ENCODE measurements around the gene MED13L.

The MED13L gene

GRCh38 chr12:116174006-116174405 is 103.5 kb downstream of the MED13L start:
- no peak for DNase-seq

GRCh38 chr12:116172224-116172849 is 105.2 kb downstream of the MED13L start:
- peak in 3 of 4 experiments; percentile 2 to 9 (median 5) for DNase-seq

GRCh38 chr12:116171549-116171948 is 105.9 kb downstream of the MED13L start:
- no peak for DNase-seq

- DNase-seq, result no peak
These were observed 108.4 kb downstream of the MED13L start for GRCh38 chr12:116169071-116169470.

DNA sequence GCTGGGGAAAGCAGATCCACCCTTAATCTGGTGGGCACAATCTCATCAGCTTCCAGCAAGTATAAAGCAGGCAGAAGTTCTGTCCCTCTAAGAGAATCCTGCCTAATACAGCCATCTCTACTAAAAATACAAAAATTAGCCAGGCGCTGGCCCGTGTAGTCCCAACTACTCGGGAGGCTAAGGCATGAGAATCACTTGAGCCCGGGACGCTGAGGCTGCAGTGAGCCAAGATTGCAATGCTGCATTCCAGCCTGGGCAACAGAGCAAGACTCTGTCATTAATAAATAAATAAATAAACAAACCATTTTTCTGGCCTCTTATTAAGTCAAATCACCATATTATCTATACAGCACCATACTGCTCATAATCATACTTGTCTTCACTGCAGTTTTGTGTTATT is 111.2 kb downstream of the MED13L start:
- no peak for DNase-seq

GRCh38 chr12:116165036-116165425 is 112.5 kb downstream of the MED13L start:
- no peak for DNase-seq

DNA sequence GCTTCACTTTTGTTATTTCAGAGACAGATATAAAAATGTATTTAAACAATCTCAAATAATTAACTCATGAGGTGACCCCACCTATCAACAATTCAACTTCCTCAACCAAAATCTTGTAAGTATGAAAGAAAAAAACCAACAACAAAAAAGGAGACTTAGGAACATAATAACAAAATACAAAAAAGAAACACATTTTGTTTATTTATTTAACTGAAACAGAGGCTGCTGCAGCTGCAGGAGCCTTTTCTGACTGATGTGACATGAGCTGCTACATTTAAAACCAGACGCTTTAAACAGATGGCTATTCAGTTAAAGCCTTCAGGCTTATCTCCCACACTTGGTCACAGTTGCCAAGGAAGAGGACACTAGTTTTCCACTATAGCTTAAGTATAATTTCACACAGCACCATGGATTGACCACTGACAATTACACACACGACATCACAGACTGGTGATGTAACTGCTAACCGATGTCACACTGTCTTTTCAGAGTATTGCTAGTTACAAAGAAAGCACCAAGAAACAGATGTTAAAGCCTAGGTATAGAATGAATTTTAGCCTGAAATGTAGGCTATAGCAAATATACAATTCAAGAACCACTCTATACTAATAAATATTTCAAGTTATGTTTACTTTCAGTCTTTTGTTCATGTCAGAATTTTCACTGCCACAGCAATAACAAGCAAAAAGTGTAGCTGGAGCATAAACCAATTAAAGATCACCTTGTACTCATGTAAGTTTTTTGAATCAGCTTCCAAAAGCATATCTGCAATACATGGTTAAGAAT is 113.0 kb downstream of the MED13L start:
- no peak for DNase-seq

- no peak for DNase-seq
These were observed 115.4 kb downstream of the MED13L start for GRCh38 chr12:116162071-116162470.

DNA sequence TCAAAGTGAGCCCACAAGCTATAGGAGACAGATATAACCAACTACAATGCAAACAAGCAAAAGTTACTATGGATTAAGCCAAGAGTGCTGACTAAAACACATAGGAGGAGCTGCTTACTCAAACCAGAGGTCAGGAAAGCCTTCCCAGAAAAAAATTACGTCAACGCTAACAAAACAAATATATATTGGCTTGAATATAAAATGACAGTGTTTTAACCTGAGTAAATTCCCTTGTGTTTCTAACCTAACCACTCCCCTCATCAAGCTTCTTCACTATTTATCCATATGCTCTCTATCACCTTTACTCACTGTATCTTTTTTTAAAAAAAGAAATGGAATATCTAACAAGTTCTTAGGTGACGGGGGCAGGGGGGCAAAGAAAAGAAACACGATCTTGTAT is 115.9 kb downstream of the MED13L start:
- no peak for DNase-seq

DNA sequence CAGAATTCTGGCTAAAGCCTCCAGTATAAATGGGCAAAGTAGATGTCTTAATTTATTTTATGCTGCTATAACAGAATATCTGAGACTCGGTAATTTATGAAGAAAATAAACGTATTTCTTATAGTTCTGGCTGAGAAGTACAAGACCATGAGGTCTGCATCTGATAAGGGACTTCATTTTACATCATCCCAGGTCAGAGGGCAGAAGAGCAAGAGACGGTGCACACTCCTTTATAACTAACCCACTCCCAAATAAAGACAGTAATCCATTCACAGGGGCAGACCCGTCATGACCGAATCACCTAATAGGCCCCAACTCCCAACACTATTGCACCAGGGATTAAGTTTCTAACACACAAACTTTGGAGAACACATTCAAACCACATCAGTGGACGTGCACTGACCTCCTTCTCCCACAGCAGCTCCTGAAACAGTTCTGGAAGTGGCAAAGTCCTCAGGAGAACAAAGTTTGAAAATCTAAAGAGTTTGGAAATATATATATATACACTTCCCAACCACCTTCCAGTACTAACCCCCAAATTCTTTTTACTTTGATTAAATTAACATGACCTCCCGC is 116.5 kb downstream of the MED13L start:
- DNase-seq, result no peak

DNA sequence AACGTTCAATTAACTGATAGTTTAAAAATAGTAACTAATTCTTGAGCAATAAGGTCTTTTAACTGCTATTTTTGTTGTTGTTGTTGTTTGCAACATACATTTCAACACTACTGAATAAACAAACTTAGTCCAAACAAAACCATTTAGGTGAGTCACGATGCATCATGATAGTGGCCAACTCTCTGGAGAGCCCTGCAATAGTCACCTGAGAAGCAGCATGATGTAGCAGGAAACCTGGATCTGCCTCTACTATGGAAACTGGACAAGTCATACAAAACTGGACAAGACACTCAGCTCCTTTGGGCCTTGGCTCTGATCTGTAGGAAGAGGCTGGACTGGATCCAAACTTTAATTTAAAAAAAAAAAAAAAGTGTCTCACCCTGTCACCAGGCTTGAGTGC is 117.3 kb downstream of the MED13L start:
- DNase-seq, result no peak

GRCh38 chr12:116159593-116160200 is 117.8 kb downstream of the MED13L start:
- DNase-seq, result no peak

- no peak for DNase-seq
These were observed 118.3 kb downstream of the MED13L start for GRCh38 chr12:116159175-116159574.

GRCh38 chr12:116157845-116158267 is 119.6 kb downstream of the MED13L start:
- DNase-seq, result no peak

- no peak for DNase-seq
These were observed 120.9 kb downstream of the MED13L start for GRCh38 chr12:116156614-116157013.

DNA sequence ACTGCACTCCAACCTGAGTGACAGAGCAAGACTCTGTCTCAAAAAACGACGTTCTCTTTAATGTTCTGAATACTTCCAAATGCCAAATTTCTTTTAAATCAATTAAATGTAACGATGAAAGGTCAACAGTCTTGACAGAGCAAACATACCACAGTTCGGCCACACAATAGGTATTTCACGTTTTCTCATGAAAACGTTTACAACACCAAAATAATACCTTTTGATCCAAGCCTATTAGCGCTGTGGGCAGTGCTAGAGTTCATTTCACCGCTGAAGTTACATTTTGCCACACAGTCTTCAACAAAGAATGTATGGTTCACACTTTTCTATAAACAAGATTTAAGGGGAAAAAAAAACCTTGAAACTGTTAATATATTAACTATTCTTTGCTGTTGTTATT is 122.1 kb downstream of the MED13L start:
- DNase-seq, result no peak

- DNase-seq, result no peak
These were observed 123.5 kb downstream of the MED13L start for GRCh38 chr12:116153983-116154382.

GRCh38 chr12:116153113-116153512 is 124.4 kb downstream of the MED13L start:
- no peak for DNase-seq

DNA sequence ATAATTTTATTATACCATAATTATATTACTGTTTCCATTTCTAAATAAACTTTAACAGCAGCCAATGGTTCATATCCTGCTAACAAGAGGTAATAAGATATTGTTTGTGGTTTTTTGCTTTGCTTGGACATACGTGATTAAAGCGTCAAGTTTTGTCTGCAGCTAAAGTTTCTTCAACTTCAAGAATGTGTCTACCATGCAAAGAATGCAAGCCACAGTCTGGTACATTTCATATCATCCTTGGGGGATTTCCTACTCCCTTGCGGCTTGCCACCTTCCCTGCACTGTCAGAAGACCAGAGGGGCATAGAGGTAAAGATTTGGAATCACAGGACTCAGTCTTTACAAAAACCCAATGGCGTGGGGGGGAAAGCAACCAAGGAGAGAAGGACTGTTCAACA is 125.2 kb downstream of the MED13L start:
- no peak for DNase-seq

- no peak for DNase-seq
These were observed 127.0 kb downstream of the MED13L start for GRCh38 chr12:116150452-116150851.

DNA sequence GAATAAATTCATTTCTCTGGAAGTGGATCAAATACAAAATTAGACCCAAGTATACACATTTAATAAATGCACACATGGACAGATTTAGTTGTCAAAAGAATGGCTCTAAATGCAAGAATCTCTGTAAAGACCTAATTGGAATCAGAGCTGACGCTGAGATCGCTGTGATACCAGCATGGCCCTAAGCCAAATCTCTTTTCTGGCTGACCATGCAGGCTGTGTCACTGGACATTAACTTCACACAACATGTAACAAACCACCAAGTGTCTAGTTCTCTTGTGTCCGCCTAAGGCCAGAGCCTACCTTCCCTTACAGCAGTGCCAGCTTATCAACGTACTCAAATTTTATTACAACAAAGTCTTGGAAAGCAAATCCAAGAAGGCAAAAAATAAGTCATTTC is 127.5 kb downstream of the MED13L start:
- DNase-seq, result no peak

DNA sequence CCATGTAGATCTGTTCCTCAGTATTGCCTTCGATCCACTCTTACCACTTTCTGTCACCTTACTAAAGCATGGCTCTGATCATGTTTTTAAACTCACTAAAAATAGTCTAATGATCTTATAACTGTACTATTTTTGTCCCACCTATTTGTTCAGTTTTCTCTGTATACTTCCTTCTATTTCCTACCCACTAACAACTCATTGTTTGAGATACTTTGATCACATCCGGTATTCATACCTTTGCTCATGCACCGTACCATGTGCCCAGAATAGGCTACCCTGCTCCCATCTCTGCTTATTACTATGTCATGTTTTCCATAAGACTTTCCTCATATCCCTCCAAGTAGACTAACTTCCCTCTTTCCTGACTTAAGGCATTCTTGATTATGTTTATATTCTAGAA is 128.6 kb downstream of the MED13L start:
- no peak for DNase-seq

DNA sequence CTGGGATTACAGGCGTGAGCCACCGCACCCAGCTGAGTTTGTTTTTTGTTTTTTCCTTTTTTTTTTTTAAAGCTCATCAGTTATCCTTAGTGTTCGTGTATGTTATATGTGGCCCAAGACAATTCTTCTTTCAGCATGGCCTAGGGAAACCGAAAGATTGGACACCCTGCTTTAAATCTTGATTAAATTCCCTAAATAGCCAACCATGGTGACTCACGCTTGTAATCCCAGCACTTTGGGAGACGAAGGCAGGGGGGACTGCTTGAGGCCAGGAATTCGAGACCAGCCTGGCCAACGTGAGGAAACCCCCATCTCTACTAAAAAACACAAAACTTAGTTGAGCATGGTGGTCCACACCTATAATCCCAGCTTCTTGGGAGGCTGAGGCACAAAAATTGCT is 131.1 kb downstream of the MED13L start:
- DNase-seq, result no peak

DNA sequence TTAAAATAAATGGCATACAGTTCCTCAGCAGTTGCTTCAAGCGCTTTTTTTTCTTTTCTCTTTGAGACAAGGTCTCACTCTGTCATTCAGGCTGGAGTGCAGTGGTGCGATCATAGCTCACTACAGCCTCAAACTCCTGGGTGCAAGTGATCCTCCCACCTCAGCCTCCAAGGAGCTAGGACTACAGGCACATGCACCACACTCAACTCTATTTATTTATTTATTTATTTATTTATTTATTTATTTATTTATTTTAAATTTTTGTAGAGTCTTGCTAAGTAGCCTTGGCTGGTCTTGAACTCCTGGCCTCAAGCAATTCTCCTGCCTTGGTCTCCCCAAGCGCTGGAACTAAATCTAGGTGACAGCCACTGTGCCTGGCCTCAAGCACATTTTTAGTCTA is 132.0 kb downstream of the MED13L start:
- DNase-seq, result no peak
